ENCODE results near the gene HMGCS1. TPM values are rescaled to one million over a fixed set of nuclear protein-coding genes. Genes with fewer than 3 reads are reported as not detected.

The HMGCS1 gene
- total and polyA plus RNA-seq, 2 of the 4 experiments (the other 2 are of a cell fraction) = 27.5 to 30.6 TPM

DNA sequence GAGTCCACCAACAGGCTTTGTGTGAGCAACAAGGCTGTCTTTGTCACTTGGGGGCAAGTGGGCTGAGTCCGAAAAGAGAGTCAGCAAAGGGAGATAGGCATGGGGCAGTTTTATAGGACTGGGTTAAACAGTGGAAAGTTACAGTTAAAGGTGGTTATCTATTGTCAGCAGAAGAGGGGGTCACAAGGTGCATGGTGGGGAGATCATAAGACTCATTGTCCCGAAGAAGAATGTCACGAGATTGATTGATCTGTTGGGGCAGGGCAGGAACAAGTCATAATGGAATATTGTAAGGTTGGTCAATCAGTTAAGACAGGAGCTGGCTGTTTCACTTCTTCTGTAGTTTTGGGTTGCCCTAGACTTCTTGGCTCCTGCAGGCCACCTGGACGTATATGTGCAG, 7.6 kb upstream of the HMGCS1 start:
- H2AFZ ChIP-seq (replicated peaks; ENCODE audit: low read length, poor library complexity) = no peak overlapping the region
- H3K36me3 ChIP-seq (ENCODE audit: control insufficient read depth, insufficient read depth, low read length) = no peaks in the 10 kb centered on the region
- no peak overlapping the region for H3K27ac ChIP-seq (ENCODE audit: insufficient read depth, low read length)
- no peak overlapping the region for H3K4me2 ChIP-seq (ENCODE audit: low read depth, low read length)
- no peak overlapping the region for H2BK5ac ChIP-seq (ENCODE audit: low read depth, low read length, poor library complexity, severe bottlenecking)
- no peaks in the 10 kb centered on the region for H3K4me1 ChIP-seq (ENCODE audit: control insufficient read depth, insufficient read depth, low read length)
- H3K56ac ChIP-seq (ENCODE audit: extremely low read depth, insufficient read depth, low read length) = no peak overlapping the region
- no peak overlapping the region for H2BK20ac ChIP-seq (ENCODE audit: low read depth, low read length)
- H3K4me3 ChIP-seq (ENCODE audit: insufficient read depth, low read depth, low read length) = no peak overlapping the region
- BruUV-seq (replicated peaks) = no TSS peak
- intact Hi-C loops (cut with micrococcal nuclease) (no loop called here), in situ Hi-C loops (cut with MboI; ENCODE audit: low sequenced_read_pairs) (loop anchor here (25.0 kb wide), 1 partner anchor 209 kb away; the partner anchor contains the start of gene ZNF131), dilution Hi-C loops (cut with HindIII; ENCODE audit: low sequenced_read_pairs, unreplicated experiment) (no loop called here)
- no peak for ATAC-seq (ENCODE audit: low read depth)
- H4K91ac ChIP-seq (ENCODE audit: insufficient read depth, low read depth, low read length) = no peak overlapping the region
- no peak overlapping the region for H3K14ac ChIP-seq (replicated peaks; ENCODE audit: low read depth, low read length)
- H3K9ac ChIP-seq (ENCODE audit: low read depth, low read length) = no peak overlapping the region
- no peak overlapping the region for H3K18ac ChIP-seq (ENCODE audit: low read depth, low read length)
- ChIA-PET CTCF (interaction anchor here (0.6 kb wide), 1 partner anchor 149 kb away, joined by 4 read pairs; no protein-coding TSS in a partner anchor), POLR2A (ENCODE audit: unreplicated experiment) (no interaction called here)
- no peak overlapping the region for H3K23ac ChIP-seq (ENCODE audit: low read depth, low read length)
- H2BK15ac ChIP-seq (ENCODE audit: low read depth, low read length) = no peak overlapping the region
- no peak overlapping the region for H4K5ac ChIP-seq (ENCODE audit: low read depth, low read length)
- no peaks in the 10 kb centered on the region for H3K9me3 ChIP-seq (ENCODE audit: control insufficient read depth, insufficient read depth, low read length)
- H2AK9ac ChIP-seq (replicated peaks; ENCODE audit: low read depth, low read length, poor library complexity) = no peak overlapping the region
- WGBS, 2 experiments (ENCODE audit: extremely low coverage in 2 of 2, insufficient read length in 1 of 2) = 64% methylated on average over 2 of the region's 4 CpGs; no CpG with 5 or more reads in 1 of the 2 experiments
- no peak overlapping the region for H4K8ac ChIP-seq (ENCODE audit: low read depth in 2 of 2, low read length in 2 of 2)
- H3K4ac ChIP-seq (ENCODE audit: low read depth, low read length) = no peak overlapping the region
- no peak for DNase-seq
- TF ChIP-seq RAD21 (IDR thresholded peaks at IDR 0.05; ENCODE audit: low read length) = no peak
- H3K27me3 ChIP-seq (ENCODE audit: control insufficient read depth, insufficient read depth, low read length) = no peaks in the 10 kb centered on the region
- H3K9me1 ChIP-seq (ENCODE audit: insufficient read depth, low read length) = no peaks in the 10 kb centered on the region
- H3K79me1 ChIP-seq (ENCODE audit: low read depth in 1 of 2, low read length in 2 of 2) = no peaks in the 10 kb centered on the region
- no peaks in the 10 kb centered on the region for H4K20me1 ChIP-seq (ENCODE audit: insufficient read depth, low read length)
- no peak overlapping the region for H2AK5ac ChIP-seq (ENCODE audit: low read depth, low read length)
- no peak overlapping the region for H2BK120ac ChIP-seq (ENCODE audit: low read depth, low read length)
